AG04449 (cell line): ENCODE measurements around the gene TMEM108.

Experiments used
- CTCF ChIA-PET: fragments of 350-600 bp; formaldehyde crosslinking; extraction: SDS; loops from one replicate; lab custom pipeline; 2021; ENCODE audit warnings: antibody characterized with exemption; lab: Yijun Ruan, JAX
- POLR2A ChIA-PET: fragments of 400-600, 350-600 bp; formaldehyde crosslinking; extraction: SDS; loops from one replicate; lab custom pipeline; 2020; ENCODE audit warnings: antibody characterized with exemption, inconsistent platforms; lab: Yijun Ruan, JAX
- DNase-seq: peaks from one replicate; pipeline ENCODE4 v3.0.0-alpha.2; 2010; ENCODE audit warnings: low read depth, low spot score
- H3K4me3 ChIP-seq: 2 replicates; pipeline ENCODE4 v1.5.1; 2011; ENCODE audit warnings: low read depth, mild to moderate bottlenecking, control low read depth, low read length
- TF ChIP-seq, protein P1 (sequence below): IDR thresholded peaks from one replicate; pipeline ENCODE4 v1.5.1; 2011; ENCODE audit warnings: mild to moderate bottlenecking, moderate library complexity, low read length, control low read depth, inconsistent platforms; ENCODE audit not compliant: insufficient read depth; ENCODE audit errors: missing control alignments

The TMEM108 gene

DNA sequence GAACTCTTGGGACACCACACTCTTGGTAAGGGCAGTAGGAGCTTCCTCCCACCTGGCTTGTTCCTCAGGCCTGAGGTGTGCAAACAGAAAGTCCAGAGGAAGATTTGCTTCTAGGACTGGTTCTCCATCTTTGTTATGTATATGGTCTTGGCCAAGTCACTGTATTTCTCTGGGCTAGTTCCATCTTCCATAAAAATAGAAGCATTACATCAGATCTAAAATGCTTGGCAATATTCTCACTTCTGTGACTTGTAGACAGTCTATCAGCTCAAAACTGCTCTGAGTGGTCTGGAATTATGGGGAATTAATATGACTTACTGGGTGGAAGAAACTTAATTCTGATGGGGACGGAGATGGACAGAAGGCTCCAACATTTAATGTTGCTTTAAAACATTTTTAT is 55.2 kb downstream of the TMEM108 start:
- no peak overlapping the region for H3K4me3 ChIP-seq
- TF ChIP-seq, protein P1, sequence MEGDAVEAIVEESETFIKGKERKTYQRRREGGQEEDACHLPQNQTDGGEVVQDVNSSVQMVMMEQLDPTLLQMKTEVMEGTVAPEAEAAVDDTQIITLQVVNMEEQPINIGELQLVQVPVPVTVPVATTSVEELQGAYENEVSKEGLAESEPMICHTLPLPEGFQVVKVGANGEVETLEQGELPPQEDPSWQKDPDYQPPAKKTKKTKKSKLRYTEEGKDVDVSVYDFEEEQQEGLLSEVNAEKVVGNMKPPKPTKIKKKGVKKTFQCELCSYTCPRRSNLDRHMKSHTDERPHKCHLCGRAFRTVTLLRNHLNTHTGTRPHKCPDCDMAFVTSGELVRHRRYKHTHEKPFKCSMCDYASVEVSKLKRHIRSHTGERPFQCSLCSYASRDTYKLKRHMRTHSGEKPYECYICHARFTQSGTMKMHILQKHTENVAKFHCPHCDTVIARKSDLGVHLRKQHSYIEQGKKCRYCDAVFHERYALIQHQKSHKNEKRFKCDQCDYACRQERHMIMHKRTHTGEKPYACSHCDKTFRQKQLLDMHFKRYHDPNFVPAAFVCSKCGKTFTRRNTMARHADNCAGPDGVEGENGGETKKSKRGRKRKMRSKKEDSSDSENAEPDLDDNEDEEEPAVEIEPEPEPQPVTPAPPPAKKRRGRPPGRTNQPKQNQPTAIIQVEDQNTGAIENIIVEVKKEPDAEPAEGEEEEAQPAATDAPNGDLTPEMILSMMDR = no peak
- no peak for DNase-seq
- ChIA-PET CTCF (no interaction called here), POLR2A (no interaction called here)

DNA sequence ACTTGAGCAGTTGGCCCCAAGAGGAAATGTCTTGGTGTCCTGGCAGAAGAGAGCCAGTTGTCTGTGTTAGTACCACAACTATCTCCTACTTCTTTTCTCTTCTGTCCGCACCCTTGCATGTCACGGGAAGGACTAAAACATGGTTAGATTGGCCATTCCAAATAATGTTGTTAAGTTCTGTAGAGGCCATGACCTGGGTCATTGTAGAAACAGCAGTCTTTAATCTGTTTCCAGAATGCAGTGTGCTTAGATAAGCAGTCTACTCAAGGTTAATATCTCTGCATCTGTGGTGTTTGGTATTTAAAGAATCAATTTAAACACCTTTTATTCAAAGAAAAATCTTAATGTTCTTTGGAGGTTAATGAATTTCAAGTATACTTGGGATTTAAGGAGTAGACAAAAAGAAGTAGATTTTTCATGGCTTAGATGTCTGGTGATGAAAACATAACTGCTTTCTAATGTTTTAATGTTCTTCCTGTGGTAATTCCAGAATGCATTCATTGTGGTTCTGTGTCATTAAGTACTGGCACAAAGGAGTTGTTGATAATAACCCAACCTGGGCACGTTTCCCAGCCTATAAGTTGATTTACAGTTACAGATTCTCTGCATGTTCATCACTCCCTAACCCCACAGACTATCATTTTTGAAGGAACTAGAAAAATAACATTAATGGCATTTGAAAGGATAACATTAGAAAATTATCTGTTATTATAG is 58.9 kb downstream of the TMEM108 start:
- DNase-seq = no peak
- ChIA-PET POLR2A (no interaction called here), CTCF (no interaction called here)
- TF ChIP-seq, protein P1 = no peak
- H3K4me3 ChIP-seq = no peak overlapping the region

DNA sequence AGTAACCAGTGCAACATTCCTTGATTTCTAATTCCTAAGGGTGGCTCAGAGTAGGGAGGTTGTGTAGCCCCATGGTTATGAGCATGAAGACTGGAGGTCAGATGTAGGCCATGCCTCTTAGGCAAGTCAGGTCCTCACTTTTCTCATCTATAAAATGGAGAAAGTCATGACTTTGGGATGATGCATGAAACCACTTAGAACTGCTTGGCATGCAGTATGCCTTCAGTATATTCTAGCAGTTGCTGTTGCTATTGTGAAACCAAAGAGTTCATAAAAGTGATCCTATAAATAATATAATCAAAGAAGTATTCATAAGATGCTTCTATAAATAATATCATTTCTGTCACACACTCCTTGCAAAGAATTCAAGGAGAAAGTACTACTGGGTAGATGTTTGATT is 65.5 kb downstream of the TMEM108 start:
- ChIA-PET CTCF (no interaction called here), POLR2A (no interaction called here)
- TF ChIP-seq, protein P1 = no peak
- H3K4me3 ChIP-seq = no peak overlapping the region
- no peak for DNase-seq

DNA sequence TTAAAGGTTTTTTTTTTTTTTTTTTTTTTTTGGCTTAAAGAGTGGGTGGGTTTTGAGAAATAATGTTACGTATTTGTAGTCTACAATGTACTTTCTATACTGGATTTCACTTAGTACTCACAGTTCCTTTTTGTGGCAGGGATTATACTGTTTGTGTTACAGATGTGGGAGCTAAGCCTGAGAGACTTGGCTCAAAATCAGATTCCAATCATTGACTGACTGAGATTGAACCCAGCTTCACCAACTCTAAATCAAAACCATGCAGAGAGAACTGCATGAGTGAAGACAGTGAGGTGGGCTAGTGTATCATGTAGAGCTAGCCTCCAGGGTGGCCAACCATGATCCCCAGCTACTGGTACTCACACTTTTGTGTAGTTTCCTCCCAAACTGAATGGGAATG is 68.0 kb downstream of the TMEM108 start:
- CTCF ChIA-PET = no interaction called here
- no peak overlapping the region for H3K4me3 ChIP-seq
- POLR2A ChIA-PET = no interaction called here
- TF ChIP-seq, protein P1 = no peak
- DNase-seq = no peak

DNA sequence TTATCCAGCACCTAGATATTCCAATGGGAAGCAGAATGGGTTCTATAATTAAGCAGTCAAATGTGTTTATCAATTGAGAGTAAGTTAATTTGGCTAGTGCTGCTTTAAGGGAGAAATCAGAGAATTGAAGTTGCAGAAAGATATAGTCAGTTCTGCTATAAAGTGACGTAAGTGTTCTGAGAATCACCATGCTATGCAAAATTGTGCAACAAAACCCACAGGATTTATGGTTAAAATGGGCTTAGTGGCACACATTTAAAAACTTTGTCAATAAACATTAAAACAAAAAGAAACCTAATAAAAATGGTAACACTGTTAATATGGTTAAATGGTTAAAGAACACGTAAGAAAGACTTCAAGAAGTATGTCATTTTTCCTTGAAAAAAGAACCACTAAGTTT is 74.5 kb downstream of the TMEM108 start:
- CTCF ChIA-PET = no interaction called here
- DNase-seq = no peak
- no peak overlapping the region for H3K4me3 ChIP-seq
- POLR2A ChIA-PET = no interaction called here
- TF ChIP-seq, protein P1 = no peak

DNA sequence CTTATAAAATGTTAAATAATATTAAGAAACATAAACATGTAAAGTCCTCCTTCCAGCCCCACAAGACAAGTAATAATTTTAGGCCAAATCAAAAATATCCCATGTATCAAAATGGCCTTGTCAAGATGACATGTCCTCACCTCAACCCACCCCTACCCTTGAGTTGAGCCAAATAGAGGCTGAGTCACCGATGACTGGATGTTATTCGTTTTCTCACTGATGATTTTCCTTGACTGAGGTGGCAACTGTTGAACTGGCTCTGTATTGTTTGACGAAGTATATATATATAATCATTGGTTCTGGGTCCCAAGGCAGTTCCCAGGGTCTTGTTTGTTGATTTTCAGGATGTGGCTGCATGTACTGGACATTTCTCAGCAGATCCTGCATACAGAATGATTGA is 75.3 kb downstream of the TMEM108 start:
- no peak for DNase-seq
- POLR2A ChIA-PET = no interaction called here
- CTCF ChIA-PET = no interaction called here
- TF ChIP-seq, protein P1 = no peak
- no peak overlapping the region for H3K4me3 ChIP-seq
